K562 (cell line): ENCODE data around the gene SLC25A26.
"Not testable (repeated sequence)": the region's sequence is repeated elsewhere in the genome, so short reads cannot be mapped to it uniquely, and the experiment has no call there.

Experiments used
- CTCF ChIP-seq, 3 experiments: IDR thresholded peaks in 2 of 3; conservative IDR thresholded peaks in 1 of 3; 2 replicates each; pipeline ENCODE4 v1.5.1; 2011 to 2012; ENCODE audit warnings: low read length in 3 of 3, mild to moderate bottlenecking in 3 of 3, control low read depth in 2 of 3, improper control_type of control experiment in 1 of 3, inconsistent platforms in 1 of 3, low read depth in 1 of 3, mixed read lengths in 1 of 3, moderate library complexity in 1 of 3; ENCODE audit not compliant: insufficient read depth in 2 of 3
- ETS1 ChIP-seq: conservative IDR thresholded peaks from 2 replicates; pipeline ENCODE4 v1.6.1; 2011; ENCODE audit warnings: low read depth, mild to moderate bottlenecking, low read length; ENCODE audit not compliant: control insufficient read depth
- EZH2 ChIP-seq: IDR thresholded peaks from 2 replicates; pipeline ENCODE4 v1.6.1; 2012; ENCODE audit warnings: low read depth, mild to moderate bottlenecking, inconsistent platforms, low read length, borderline replicate concordance
- HNRNPLL ChIP-seq: fragments of 200-400 bp; formaldehyde crosslinking; IDR thresholded peaks from 2 replicates; pipeline ENCODE4 v1.6.1; 2017; ENCODE audit warnings: low read length, low read depth, mild to moderate bottlenecking; ENCODE audit not compliant: poor library complexity, severe bottlenecking
- MXI1 ChIP-seq: IDR thresholded peaks from 2 replicates; pipeline ENCODE4 v1.6.1; 2011; ENCODE audit warnings: low read depth, mild to moderate bottlenecking, improper control_type of control experiment, low read length
- NBN ChIP-seq: fragments of 450-650 bp; IDR thresholded peaks from 2 replicates; pipeline ENCODE4 v1.6.1; 2016; ENCODE audit warnings: low read depth, mild to moderate bottlenecking
- POLR2A ChIP-seq: fragments of 450-650 bp; conservative IDR thresholded peaks from 2 replicates; pipeline ENCODE4 v1.6.1; 2016
- TCF3 ChIP-seq: sonication (generic); formaldehyde crosslinking; IDR thresholded peaks from 2 replicates; pipeline ENCODE4 v1.4.0; 2020; ENCODE audit warnings: mild to moderate bottlenecking, missing genetic modification reagents
- TGIF2 ChIP-seq: sonication (generic); formaldehyde crosslinking; IDR thresholded peaks from 2 replicates; pipeline ENCODE4 v1.8.1; 2022; ENCODE audit warnings: mild to moderate bottlenecking, missing genetic modification reagents, moderate library complexity
- ZNF263 ChIP-seq: sonication (generic); formaldehyde crosslinking; IDR thresholded peaks from 2 replicates; pipeline ENCODE4 v1.8.0; 2022; ENCODE audit warnings: mild to moderate bottlenecking, missing genetic modification reagents, borderline replicate concordance
- TF ChIP-seq, protein P1 (sequence below): sonication (generic); formaldehyde crosslinking; IDR thresholded peaks from 2 replicates; pipeline ENCODE4 v1.8.0; 2022; ENCODE audit warnings: mild to moderate bottlenecking, missing genetic modification reagents
- TF ChIP-seq, protein P2 (sequence below): fragments of 150-350 bp; IDR thresholded peaks from 2 replicates; pipeline ENCODE4 v1.6.1; 2014; ENCODE audit warnings: low read depth, mild to moderate bottlenecking, low read length, borderline replicate concordance

DNA sequence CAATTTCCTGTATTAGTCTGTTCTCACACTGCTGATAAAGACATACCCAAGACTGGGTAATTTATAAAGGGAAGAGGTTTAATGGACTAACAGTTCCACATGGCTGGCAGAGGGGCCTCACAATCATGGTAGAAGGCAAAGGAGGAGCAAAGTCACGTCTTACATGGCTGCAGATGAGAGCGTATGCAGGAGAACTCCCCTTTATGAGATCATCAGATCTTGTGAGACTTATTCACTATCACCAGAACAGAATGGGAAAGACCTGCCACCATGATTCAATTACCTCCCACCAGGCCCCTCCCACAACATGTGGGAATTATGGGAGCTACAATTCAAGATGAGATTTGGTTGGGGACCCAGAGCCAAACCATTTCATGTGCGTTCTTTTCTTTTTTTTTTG is 5.3 kb downstream of the SLC25A26 start:
- not testable (repeated sequence) for TF ChIP-seq CTCF (IDR thresholded peaks at IDR 0.05 in 2 of 3, conservative IDR thresholded peaks at IDR 0.05 in 1 of 3; ENCODE audit: insufficient read depth in 2 of 3, low read depth in 1 of 3, low read length in 3 of 3); MXI1; ETS1; POLR2A; ZNF263 (CRISPR knock-in tag); TGIF2; NBN; HNRNPLL; TCF3 (CRISPR knock-in tag); EZH2
- TF ChIP-seq, protein P1, sequence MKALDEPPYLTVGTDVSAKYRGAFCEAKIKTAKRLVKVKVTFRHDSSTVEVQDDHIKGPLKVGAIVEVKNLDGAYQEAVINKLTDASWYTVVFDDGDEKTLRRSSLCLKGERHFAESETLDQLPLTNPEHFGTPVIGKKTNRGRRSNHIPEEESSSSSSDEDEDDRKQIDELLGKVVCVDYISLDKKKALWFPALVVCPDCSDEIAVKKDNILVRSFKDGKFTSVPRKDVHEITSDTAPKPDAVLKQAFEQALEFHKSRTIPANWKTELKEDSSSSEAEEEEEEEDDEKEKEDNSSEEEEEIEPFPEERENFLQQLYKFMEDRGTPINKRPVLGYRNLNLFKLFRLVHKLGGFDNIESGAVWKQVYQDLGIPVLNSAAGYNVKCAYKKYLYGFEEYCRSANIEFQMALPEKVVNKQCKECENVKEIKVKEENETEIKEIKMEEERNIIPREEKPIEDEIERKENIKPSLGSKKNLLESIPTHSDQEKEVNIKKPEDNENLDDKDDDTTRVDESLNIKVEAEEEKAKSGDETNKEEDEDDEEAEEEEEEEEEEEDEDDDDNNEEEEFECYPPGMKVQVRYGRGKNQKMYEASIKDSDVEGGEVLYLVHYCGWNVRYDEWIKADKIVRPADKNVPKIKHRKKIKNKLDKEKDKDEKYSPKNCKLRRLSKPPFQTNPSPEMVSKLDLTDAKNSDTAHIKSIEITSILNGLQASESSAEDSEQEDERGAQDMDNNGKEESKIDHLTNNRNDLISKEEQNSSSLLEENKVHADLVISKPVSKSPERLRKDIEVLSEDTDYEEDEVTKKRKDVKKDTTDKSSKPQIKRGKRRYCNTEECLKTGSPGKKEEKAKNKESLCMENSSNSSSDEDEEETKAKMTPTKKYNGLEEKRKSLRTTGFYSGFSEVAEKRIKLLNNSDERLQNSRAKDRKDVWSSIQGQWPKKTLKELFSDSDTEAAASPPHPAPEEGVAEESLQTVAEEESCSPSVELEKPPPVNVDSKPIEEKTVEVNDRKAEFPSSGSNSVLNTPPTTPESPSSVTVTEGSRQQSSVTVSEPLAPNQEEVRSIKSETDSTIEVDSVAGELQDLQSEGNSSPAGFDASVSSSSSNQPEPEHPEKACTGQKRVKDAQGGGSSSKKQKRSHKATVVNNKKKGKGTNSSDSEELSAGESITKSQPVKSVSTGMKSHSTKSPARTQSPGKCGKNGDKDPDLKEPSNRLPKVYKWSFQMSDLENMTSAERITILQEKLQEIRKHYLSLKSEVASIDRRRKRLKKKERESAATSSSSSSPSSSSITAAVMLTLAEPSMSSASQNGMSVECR, result not testable (repeated sequence)
- TF ChIP-seq, protein P2, sequence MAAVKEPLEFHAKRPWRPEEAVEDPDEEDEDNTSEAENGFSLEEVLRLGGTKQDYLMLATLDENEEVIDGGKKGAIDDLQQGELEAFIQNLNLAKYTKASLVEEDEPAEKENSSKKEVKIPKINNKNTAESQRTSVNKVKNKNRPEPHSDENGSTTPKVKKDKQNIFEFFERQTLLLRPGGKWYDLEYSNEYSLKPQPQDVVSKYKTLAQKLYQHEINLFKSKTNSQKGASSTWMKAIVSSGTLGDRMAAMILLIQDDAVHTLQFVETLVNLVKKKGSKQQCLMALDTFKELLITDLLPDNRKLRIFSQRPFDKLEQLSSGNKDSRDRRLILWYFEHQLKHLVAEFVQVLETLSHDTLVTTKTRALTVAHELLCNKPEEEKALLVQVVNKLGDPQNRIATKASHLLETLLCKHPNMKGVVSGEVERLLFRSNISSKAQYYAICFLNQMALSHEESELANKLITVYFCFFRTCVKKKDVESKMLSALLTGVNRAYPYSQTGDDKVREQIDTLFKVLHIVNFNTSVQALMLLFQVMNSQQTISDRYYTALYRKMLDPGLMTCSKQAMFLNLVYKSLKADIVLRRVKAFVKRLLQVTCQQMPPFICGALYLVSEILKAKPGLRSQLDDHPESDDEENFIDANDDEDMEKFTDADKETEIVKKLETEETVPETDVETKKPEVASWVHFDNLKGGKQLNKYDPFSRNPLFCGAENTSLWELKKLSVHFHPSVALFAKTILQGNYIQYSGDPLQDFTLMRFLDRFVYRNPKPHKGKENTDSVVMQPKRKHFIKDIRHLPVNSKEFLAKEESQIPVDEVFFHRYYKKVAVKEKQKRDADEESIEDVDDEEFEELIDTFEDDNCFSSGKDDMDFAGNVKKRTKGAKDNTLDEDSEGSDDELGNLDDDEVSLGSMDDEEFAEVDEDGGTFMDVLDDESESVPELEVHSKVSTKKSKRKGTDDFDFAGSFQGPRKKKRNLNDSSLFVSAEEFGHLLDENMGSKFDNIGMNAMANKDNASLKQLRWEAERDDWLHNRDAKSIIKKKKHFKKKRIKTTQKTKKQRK, result not testable (repeated sequence)
